Activated T-cell treated with anti-CD3 and anti-CD28 coated beads, Interleukin-2, amount 50 U/mL, for 72 hours (primary cell): ENCODE data around the gene RAB2B. TPM values are rescaled to one million over a fixed set of nuclear protein-coding genes. Genes with fewer than 3 reads are reported as not detected.

Experiments used
- ATAC-seq, 2 donors: fragments of 150-1000 bp; cut with Tn5 transposase; replicated peaks in 1 of 2; 2 replicates each; pipeline ENCODE4 v1.10.0; 2021; ENCODE audit warnings: moderate library complexity in 2 of 2, mild to moderate bottlenecking in 1 of 2
- DNase-seq, 2 donors: peaks; one replicate each; pipeline ENCODE4 v3.0.0; 2021 to 2022; ENCODE audit warnings: mixed read lengths in 1 of 2
- H3K27ac Mint-ChIP-seq: one replicate; pipeline ENCODE4 v1.8.0; 2022; ENCODE audit warnings: mild to moderate bottlenecking, moderate library complexity, mixed read lengths
- H3K27me3 Mint-ChIP-seq: one replicate; pipeline ENCODE4 v1.8.0; 2022; ENCODE audit warnings: low read depth, mixed read lengths
- H3K36me3 Mint-ChIP-seq, 2 donors: one replicate each; pipeline ENCODE4 v1.8.0; 2022; ENCODE audit warnings: mixed read lengths in 2 of 2, mild to moderate bottlenecking in 1 of 2; ENCODE audit not compliant: insufficient read depth in 2 of 2
- H3K4me1 Mint-ChIP-seq: one replicate; pipeline ENCODE4 v1.8.0; 2022; ENCODE audit warnings: low read depth, mixed read lengths
- H3K4me3 Mint-ChIP-seq, 2 donors: one replicate each; pipeline ENCODE4 v1.8.0; 2022; ENCODE audit warnings: mild to moderate bottlenecking in 2 of 2, mixed read lengths in 2 of 2, moderate library complexity in 2 of 2
- H3K9me3 Mint-ChIP-seq, 2 donors: one replicate each; pipeline ENCODE4 v1.8.0; 2022; ENCODE audit warnings: mixed read lengths in 2 of 2
- total RNA-seq, 2 donors: library from RNA; stranded (reverse); gene quantifications; one replicate each; pipeline ENCODE4 v1.2.3, GENCODE V29; 2022

Gene RAB2B
- total RNA-seq, 2 donors from 2014 or later: 44.5 to 45.4 TPM

GRCh38 chr14:21414137-21414631 is 62.6 kb downstream of the RAB2B start:
- ATAC-seq: peak; percentile 85 to 95
- Mint-ChIP-seq H3K27me3 (no peaks in the 10 kb centered on the region), H3K4me1 (peaks cover 29% of the 10 kb centered on the region), H3K36me3 (peaks cover 10 to 31% of the 10 kb centered on the region in 2 donors), H3K9me3 (no peaks in the 10 kb centered on the region), H3K4me3 (peak overlapping the region; percentile 0 to 41), H3K27ac (peak overlapping the region; percentile 90)
- peak in 1 of 2 donors; percentile 16 for DNase-seq

Other genes with a start within 250 kb of the RAB2B start
- 1,000 to 10,000 TPM; 1,220 to 1,492 TPM for gene HNRNPC, start 207.5 kb downstream of the RAB2B start, total RNA-seq
- not detected for gene RPGRIP1, start 196.9 kb downstream of the RAB2B start, total RNA-seq
- gene SUPT16H, start 92.9 kb downstream of the RAB2B start, total RNA-seq: 100 to 1,000 TPM; 141 to 155 TPM
- 100 to 1,000 TPM; 102 to 107 TPM for gene CHD8, start 20.8 kb downstream of the RAB2B start, total RNA-seq
- 10 to 100 TPM; 68.9 to 72.4 TPM for gene TOX4, start 236 bp upstream of the RAB2B start, total RNA-seq
- gene METTL3, start 34.4 kb upstream of the RAB2B start, total RNA-seq: 10 to 100 TPM; 62.1 to 71.0 TPM
- gene SALL2, start 49.4 kb upstream of the RAB2B start, total RNA-seq: 1 to 10 TPM; 5.3 TPM
- gene OR10G3, start 103.1 kb upstream of the RAB2B start, total RNA-seq: not detected
- not detected for gene OR10G2, start 158.0 kb upstream of the RAB2B start, total RNA-seq
- not detected for gene OR4E2, start 176.9 kb upstream of the RAB2B start, total RNA-seq
- not detected for gene OR4E1, start 196.9 kb upstream of the RAB2B start, total RNA-seq